ENCODE data around the gene RAPGEF4.

DNA sequence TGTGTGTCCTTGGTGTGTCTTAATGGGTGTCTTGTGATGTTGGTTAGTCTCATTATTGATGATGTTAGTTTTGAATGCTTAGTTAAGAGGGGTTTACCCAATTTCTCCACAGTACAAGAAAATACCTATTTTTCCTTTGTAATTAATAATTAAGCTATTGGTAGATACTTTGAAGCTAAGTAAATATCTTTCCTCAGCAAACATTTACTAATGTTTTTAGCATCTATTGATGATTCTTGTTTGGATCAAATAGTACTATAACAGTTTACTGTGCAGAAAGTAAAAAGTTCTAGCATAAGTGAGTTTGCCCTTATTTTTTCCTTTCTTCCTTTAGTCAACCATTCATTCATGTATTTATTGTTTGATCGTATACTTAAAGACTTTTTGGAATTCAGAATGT lies 359.1 kb downstream of the RAPGEF4 start:
- TF ChIP-seq MYBL2 (IDR thresholded peaks at IDR 0.05; ENCODE audit: low read depth), result no peak
- TF ChIP-seq MYBL2 (CRISPR knock-in tag; IDR thresholded peaks at IDR 0.05; ENCODE audit: borderline replicate concordance), result no peak
- TF ChIP-seq POLR2AphosphoS2 (IDR thresholded peaks at IDR 0.05; ENCODE audit: low read length), result no peak
- no peak for TF ChIP-seq ZNF324 (CRISPR knock-in tag; IDR thresholded peaks at IDR 0.05)
- TF ChIP-seq, protein P1, sequence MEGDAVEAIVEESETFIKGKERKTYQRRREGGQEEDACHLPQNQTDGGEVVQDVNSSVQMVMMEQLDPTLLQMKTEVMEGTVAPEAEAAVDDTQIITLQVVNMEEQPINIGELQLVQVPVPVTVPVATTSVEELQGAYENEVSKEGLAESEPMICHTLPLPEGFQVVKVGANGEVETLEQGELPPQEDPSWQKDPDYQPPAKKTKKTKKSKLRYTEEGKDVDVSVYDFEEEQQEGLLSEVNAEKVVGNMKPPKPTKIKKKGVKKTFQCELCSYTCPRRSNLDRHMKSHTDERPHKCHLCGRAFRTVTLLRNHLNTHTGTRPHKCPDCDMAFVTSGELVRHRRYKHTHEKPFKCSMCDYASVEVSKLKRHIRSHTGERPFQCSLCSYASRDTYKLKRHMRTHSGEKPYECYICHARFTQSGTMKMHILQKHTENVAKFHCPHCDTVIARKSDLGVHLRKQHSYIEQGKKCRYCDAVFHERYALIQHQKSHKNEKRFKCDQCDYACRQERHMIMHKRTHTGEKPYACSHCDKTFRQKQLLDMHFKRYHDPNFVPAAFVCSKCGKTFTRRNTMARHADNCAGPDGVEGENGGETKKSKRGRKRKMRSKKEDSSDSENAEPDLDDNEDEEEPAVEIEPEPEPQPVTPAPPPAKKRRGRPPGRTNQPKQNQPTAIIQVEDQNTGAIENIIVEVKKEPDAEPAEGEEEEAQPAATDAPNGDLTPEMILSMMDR (IDR thresholded peaks at IDR 0.05 in 2 of 3, conservative IDR thresholded peaks at IDR 0.05 in 1 of 3; ENCODE audit: insufficient read depth in 2 of 3, low read depth in 1 of 3, low read length in 3 of 3), result no peak
- TF ChIP-seq CHD2 (IDR thresholded peaks at IDR 0.05; ENCODE audit: low read depth, low read length), result no peak

Measured in K562 (cell line).